ENCODE results near the gene KIFC3.
"Not testable (repeated sequence)": the region's sequence is repeated elsewhere in the genome, so short reads cannot be mapped to it uniquely, and the experiment has no call there.

The KIFC3 gene

DNA sequence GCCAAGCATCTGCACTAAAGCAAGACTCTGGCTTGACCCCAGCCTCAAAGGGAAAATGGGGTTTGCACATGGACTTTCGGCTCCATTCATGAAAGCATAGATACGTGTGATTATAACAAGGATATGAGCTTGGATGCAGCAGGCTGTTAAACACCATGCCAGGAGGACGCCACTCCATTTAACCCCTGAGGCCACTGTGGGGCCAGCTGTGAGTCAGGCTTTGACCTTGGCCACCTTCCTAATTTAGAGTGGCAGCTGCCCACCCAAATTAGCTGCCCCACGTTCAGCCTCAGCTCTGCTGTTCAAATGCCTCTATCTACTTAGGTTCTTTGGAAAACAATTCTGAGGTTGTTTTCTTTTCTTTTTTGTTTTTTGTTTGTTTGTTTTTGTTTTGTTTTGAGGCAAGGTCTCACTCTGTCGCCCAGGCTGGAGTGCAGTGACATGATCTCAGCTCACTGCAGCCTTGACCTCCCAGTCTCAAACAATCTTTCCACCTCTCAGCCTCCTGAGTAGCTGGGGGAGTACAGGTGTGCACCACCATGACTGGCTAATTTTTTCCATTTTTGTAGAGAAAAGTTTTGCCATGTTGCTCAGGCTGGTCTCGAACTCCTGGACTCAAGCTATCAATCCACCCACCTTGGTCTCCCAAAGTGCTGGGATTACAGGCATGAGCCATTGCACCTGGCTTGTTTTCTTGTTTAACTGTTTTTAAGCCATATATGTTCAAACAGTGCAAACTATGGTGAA lies 23.2 kb upstream of the KIFC3 start:
- no peak for DNase-seq

GRCh38 chr16:57824888-57825287 lies 22.6 kb upstream of the KIFC3 start:
- no peak for DNase-seq

GRCh38 chr16:57823836-57824235 lies 21.5 kb upstream of the KIFC3 start:
- DNase-seq, result no peak

GRCh38 chr16:57822856-57823255 lies 20.6 kb upstream of the KIFC3 start:
- no peak for DNase-seq

GRCh38 chr16:57822018-57822553 lies 19.8 kb upstream of the KIFC3 start:
- no peak for DNase-seq

DNA sequence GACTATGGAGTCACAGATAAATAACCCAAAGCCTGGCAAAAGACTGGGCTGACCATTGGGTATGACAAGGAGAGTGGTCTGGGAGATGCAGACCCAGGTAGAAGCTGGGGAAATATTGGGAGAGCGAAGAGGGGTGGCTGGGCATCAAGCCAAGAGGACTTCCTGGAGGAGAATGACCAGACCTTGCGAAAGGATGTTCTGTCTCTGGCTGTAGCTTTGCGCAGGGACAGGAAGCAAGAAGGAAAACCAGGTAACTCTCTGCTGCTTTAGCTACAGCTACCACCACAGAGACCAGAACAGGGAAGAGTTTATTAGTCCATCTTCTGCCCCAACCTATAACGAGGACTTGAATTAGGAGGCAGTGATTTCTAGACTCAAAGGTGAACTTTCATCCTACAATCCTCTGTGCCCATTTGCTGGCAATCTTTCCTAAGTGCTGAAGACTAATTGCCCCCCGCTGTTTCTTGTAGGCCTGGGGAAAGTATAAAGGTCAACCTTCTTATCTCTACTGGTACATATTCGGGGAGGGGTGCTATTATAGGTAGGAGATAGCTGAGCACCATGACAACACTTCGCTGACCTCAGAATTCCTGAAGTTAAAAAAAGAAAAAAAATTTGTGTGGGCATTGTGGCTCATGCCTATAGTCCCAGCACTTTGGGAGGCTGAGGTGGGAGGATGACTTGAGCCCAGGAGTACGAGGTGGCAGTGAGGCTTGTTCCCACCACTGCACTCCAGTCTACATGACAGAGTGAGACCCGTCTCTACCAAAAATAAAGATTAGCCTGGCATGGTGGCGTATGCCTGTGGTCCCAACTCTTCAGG lies 19.1 kb upstream of the KIFC3 start:
- no peak for DNase-seq

DNA sequence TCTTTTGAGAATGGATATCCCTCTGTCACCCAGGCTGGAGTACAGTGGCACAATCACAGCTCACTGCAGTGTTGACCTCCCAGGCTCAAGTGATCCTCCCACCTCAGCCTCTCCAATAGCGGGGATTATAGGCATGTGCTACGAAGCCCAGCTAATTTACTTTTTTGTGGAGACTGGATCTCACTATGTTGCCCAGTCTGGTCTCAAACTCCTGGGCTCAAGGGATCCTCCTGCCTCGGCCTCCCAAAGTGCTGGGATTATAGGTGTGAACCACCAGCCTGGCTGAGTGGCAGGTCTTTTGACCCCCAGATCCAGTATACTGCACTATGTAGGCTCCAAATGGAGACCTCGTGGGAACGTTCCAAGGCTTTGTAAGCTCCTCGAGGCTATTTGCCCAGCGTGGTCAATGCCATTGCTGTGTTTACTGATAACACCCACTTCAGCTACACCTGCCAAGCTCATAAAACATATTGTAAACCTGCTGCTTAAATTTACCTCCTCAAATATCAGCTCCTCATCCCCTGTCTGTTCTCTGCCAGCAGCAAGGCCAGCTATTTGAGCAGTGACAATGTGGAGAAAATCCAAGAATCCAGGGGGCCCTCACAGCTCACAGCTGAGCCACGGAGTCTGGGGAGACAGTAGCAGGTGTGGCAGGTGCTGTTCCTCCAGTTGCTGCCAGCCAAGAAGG lies 16.2 kb upstream of the KIFC3 start:
- DNase-seq, result peak; percentile 18

- no peak for DNase-seq
Observed at GRCh38 chr16:57817680-57818079, 15.4 kb upstream of the KIFC3 start.

DNA sequence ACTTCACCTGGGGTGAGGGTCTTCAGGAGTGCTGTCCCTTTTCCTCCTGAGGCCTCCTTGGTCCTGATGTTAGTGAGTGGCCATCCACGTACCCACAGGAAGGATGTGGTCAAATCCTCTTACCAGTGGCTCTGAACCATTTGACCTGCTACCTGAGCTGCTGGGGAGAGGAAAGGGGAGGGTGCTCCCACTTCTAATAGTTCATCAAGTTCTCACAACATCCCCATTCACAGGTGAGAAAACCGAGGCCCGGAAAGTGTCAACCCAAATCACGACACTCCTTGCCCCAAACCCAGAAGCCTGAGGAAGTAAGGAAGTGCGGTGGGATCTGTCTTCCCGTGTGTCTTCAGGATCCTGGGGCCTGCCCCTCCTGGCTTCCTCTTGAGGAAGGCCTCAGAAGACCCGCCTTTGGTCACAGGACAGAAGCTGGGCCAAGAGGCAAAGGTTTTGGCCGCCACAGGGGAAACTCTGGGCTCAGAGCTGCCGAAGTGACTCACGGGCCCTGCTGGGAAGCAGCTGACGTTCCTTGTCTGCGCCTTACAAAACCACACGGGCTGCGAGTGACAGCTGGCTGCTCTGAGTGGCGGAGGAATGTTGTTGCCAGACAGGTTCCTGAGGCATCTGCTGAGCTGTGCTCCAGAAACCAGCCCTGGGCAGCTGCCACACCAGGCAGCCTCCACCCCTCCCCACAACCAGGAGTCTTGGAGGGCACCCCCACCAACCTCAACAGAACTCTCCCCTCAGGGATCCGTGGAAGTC lies 13.9 kb upstream of the KIFC3 start:
- DNase-seq, result peak; percentile 84

DNA sequence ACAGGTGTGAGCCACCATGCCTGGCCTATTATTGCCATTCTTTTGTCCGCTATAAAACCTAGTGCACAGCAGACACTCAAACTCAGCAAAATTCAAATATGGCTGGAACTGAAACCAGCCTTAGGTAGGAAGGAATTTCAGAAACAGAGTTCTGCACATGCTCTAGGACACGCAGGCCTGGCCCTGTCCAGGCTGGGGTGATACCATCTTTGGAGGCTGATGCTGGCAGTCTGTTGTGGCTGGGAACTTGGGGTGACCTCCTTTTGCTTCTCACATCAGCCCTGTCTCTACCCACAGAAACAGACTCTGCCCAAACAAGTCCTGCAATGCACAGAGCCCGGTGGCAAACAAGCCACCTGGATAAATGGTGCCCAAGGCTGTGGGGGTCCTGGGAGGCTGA lies 12.6 kb upstream of the KIFC3 start:
- DNase-seq, result no peak

- DNase-seq, result no peak
Observed at GRCh38 chr16:57813466-57813865, 11.2 kb upstream of the KIFC3 start.

GRCh38 chr16:57811340-57811739 lies 9.0 kb upstream of the KIFC3 start:
- not testable (repeated sequence) for DNase-seq

DNA sequence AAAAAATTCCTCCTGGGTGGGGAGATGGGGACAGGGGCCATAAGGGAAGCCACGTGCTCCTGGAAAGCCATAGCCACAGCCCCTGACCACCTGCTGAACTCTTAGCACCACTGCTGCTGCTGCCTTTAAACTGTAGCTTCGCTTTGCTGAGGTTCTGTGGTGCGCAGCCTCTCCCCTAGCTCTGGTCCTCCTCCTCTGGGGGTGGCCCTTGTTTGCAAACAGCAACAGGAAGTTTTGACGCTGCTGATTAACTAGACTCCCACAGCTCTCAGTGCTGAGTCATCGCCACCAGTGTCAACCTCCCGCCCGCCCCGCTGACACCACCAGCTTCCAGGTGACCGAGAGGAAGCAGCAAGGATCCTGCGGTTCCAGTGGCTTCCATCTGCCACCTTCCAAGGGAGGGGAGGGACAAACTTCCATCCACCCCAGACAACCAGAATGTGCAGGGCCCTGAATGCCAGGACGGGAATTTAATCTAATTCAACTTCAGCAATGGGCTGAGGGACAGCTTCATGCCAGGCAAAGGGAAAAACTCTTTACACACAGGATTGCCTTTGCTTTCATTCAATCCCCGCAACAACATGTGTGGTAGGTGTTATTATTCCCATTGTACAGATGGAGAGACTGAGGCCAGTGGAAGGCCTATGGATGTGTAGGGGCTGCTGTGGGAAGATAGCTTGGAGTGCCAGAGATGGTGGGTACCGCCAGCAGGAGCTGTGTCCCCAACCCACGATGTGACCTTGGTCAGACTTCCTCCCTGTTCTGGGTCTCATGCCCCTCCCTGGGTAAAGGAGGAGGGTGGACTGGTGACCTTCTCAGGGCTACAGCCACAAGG lies 8.1 kb upstream of the KIFC3 start:
- DNase-seq, result no peak

DNA sequence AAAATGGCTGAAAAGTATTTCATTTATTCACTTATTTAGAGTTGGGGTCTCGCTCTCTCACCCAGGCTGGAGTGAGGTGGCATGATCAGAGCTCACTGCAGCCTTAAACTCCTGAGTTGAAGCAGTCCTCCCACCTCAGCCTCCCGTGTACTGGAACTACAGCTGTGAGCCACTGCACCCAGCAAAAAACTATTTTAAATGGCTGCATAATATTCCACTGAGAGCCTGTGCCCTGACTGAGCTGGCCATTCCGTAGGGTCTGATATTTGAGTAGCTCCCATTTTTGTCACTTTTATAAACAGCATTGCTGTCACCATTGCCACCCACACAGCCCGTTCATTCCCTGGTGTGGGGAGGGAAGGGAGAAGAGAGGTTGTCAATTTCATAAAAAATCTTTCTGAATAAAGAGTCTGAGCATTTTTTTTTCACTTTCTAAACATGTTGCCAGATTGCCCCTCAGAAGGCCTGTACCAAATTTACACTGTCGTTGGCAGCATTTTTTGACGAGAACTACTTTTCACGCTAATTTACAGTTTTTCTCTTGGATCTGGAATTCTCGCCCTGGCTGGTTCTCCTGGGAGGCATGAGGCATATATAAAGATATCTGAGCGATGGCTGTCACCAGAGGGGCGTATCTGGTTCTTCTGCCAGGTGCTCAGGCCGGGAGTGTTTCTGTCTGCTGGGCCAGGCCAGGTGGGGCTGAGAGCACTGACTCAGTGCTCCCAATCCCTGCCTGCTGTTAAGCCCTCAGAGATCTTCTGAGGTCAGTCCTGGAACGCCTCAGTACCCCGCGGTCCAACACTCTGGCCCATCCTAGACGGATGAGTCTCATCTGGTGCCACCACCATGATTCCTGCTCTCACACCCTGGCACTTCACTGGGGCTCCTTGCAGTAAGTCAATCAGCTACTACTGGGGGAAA lies 7.2 kb upstream of the KIFC3 start:
- DNase-seq, result no peak

DNA sequence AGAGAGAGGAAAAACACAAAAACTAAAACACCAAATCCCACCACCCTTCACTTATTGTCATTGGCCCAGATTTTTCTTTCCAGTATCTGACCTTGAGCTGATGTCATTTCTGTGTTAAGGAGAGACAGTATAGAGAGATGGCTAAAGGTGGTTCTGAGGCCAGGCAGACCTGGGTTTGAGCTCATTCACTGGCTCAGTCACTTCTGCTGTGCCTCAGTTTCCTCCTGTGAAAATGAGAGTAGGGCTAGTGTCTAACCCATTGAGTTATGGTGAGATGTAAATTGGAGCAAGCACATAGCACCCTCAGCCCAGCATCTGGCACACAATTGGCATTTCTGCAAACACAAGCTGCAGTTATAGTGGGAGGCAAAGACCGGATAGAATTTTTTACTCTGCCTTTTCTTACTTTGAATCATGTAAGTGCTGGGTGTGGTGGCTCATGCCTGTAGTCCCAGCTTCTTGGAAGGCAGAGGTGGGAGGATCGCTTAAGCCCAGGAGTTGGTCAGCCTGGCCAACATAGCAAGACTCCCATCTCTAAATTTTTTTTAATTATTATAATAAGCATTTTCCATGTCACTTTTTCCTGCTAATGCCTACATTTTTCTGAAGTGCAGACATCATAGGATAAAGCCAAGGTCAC lies 6.4 kb upstream of the KIFC3 start:
- DNase-seq, result no peak

- DNase-seq, result peak; percentile 58
Observed at GRCh38 chr16:57807968-57808528, 5.8 kb upstream of the KIFC3 start.

DNA sequence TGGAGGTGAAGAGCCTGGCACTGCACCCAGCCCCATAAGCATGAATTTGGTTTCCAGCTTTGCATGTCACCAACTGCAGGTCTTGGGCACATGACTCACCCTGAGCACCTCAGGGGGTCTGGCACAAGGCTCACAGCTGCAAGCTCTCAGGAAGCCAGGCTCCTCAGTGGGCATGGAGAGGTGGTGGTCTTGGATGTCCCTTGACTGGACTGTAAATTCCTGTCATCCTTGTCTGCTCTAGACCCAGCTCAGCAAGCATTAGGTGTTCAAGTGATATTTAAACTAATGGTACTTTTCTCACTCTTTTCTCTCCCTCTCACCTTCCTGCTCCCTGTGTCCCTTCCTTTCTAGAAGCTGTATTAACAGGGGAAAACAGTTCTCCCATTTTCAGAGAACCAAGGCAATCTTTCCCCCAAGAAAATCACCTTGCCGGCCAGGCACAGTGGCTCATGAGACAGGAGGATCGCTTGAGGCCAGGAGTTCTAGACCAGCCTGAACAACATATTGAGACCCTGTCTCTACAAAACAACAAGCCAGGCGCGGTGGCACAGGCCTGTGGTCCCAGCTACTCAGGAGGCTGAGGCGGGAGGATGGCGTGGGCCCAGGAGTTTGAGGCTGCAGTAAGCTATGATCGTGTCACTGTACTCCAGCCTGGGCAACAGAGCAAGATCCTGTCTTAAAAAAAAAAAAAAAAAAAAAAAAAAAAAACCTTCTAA lies 5.1 kb upstream of the KIFC3 start:
- DNase-seq, result no peak

- DNase-seq, result no peak
Observed at GRCh38 chr16:57805176-57805575, 2.9 kb upstream of the KIFC3 start.
